ENCODE data around the gene CUL2.
"Not testable (repeated sequence)": the region's sequence is repeated elsewhere in the genome, so short reads cannot be mapped to it uniquely, and the experiment has no call there.

CUL2 gene

GRCh38 chr10:35058134-35058533 is 32.0 kb downstream of the CUL2 start:
- H3K9me3 ChIP-seq (ENCODE audit: severe bottlenecking), result no peaks in the 10 kb centered on the region
- TF ChIP-seq CTCF (IDR thresholded peaks at IDR 0.05; ENCODE audit: poor library complexity, severe bottlenecking), result no peak
- peaks cover 25% of the 10 kb centered on the region for H3K4me1 ChIP-seq (ENCODE audit: insufficient read depth, poor library complexity, severe bottlenecking)
- no peak overlapping the region for H3K4me3 ChIP-seq (ENCODE audit: severe bottlenecking)
- peak overlapping the region; percentile 87 for H3K27ac ChIP-seq (ENCODE audit: poor library complexity, severe bottlenecking)
- no peaks in the 10 kb centered on the region for H3K27me3 ChIP-seq (ENCODE audit: insufficient read depth, poor library complexity, severe bottlenecking)
- DNase-seq (ENCODE audit: low spot score) (no peak), ATAC-seq (ENCODE audit: low read depth) (peak; percentile 94)
- H3K36me3 ChIP-seq (ENCODE audit: low read depth), result peaks cover 66% of the 10 kb centered on the region

GRCh38 chr10:35056686-35057085 is 33.5 kb downstream of the CUL2 start:
- DNase-seq (ENCODE audit: low spot score) (no peak), ATAC-seq (ENCODE audit: low read depth) (no peak)
- TF ChIP-seq CTCF (IDR thresholded peaks at IDR 0.05; ENCODE audit: poor library complexity, severe bottlenecking), result no peak
- Histone ChIP-seq H3K4me1 (ENCODE audit: insufficient read depth, poor library complexity, severe bottlenecking) (peaks cover 25% of the 10 kb centered on the region), H3K27me3 (ENCODE audit: insufficient read depth, poor library complexity, severe bottlenecking) (no peaks in the 10 kb centered on the region), H3K4me3 (ENCODE audit: severe bottlenecking) (no peak overlapping the region), H3K9me3 (ENCODE audit: severe bottlenecking) (no peaks in the 10 kb centered on the region), H3K27ac (ENCODE audit: poor library complexity, severe bottlenecking) (peak overlapping the region; percentile 87), H3K36me3 (ENCODE audit: low read depth) (peaks cover 62% of the 10 kb centered on the region)

GRCh38 chr10:35056133-35056532 is 34.0 kb downstream of the CUL2 start:
- Histone ChIP-seq H3K36me3 (ENCODE audit: low read depth) (peaks cover 65% of the 10 kb centered on the region), H3K9me3 (ENCODE audit: severe bottlenecking) (no peaks in the 10 kb centered on the region), H3K27ac (ENCODE audit: poor library complexity, severe bottlenecking) (peak overlapping the region; percentile 87), H3K27me3 (ENCODE audit: insufficient read depth, poor library complexity, severe bottlenecking) (no peaks in the 10 kb centered on the region), H3K4me3 (ENCODE audit: severe bottlenecking) (no peak overlapping the region), H3K4me1 (ENCODE audit: insufficient read depth, poor library complexity, severe bottlenecking) (peaks cover 25% of the 10 kb centered on the region)
- TF ChIP-seq CTCF (IDR thresholded peaks at IDR 0.05; ENCODE audit: poor library complexity, severe bottlenecking), result no peak
- ATAC-seq (ENCODE audit: low read depth) (no peak), DNase-seq (ENCODE audit: low spot score) (no peak)

- TF ChIP-seq CTCF (IDR thresholded peaks at IDR 0.05; ENCODE audit: poor library complexity, severe bottlenecking), result no peak
- Histone ChIP-seq H3K27me3 (ENCODE audit: insufficient read depth, poor library complexity, severe bottlenecking) (no peaks in the 10 kb centered on the region), H3K4me3 (ENCODE audit: severe bottlenecking) (no peak overlapping the region), H3K27ac (ENCODE audit: poor library complexity, severe bottlenecking) (no peak overlapping the region), H3K4me1 (ENCODE audit: insufficient read depth, poor library complexity, severe bottlenecking) (no peaks in the 10 kb centered on the region), H3K36me3 (ENCODE audit: low read depth) (peaks cover 56% of the 10 kb centered on the region), H3K9me3 (ENCODE audit: severe bottlenecking) (no peaks in the 10 kb centered on the region)
- DNase-seq (ENCODE audit: low spot score) (no peak), ATAC-seq (ENCODE audit: low read depth) (no peak)
These were observed 39.6 kb downstream of the CUL2 start for GRCh38 chr10:35050568-35050967.

GRCh38 chr10:35046074-35046473 is 44.1 kb downstream of the CUL2 start:
- no peak for TF ChIP-seq CTCF (IDR thresholded peaks at IDR 0.05; ENCODE audit: poor library complexity, severe bottlenecking)
- H3K27ac ChIP-seq (ENCODE audit: poor library complexity, severe bottlenecking), result no peak overlapping the region
- no peaks in the 10 kb centered on the region for H3K27me3 ChIP-seq (ENCODE audit: insufficient read depth, poor library complexity, severe bottlenecking)
- H3K4me1 ChIP-seq (ENCODE audit: insufficient read depth, poor library complexity, severe bottlenecking), result peaks cover 25% of the 10 kb centered on the region
- no peak for DNase-seq (ENCODE audit: low spot score)
- H3K36me3 ChIP-seq (ENCODE audit: low read depth), result peaks cover 61% of the 10 kb centered on the region
- ATAC-seq (ENCODE audit: low read depth), result no peak
- no peaks in the 10 kb centered on the region for H3K9me3 ChIP-seq (ENCODE audit: severe bottlenecking)
- no peak overlapping the region for H3K4me3 ChIP-seq (ENCODE audit: severe bottlenecking)

GRCh38 chr10:35045275-35045674 is 44.9 kb downstream of the CUL2 start:
- peaks cover 60% of the 10 kb centered on the region for H3K36me3 ChIP-seq (ENCODE audit: low read depth)

More at GRCh38 chr10:35045275-35045674, 44.9 kb downstream of the CUL2 start:
- not testable (repeated sequence) for H3K27ac ChIP-seq (ENCODE audit: poor library complexity, severe bottlenecking); H3K9me3 ChIP-seq (ENCODE audit: severe bottlenecking); DNase-seq (ENCODE audit: low spot score); H3K4me3 ChIP-seq (ENCODE audit: severe bottlenecking); H3K27me3 ChIP-seq (ENCODE audit: insufficient read depth, poor library complexity, severe bottlenecking); ATAC-seq (ENCODE audit: low read depth)
- H3K4me1 ChIP-seq (ENCODE audit: insufficient read depth, poor library complexity, severe bottlenecking), result peaks cover 32% of the 10 kb centered on the region
